GM12878 (cell line): Measurements from ENCODE around the gene IGF2R. TPM values are rescaled to one million over a fixed set of nuclear protein-coding genes. Genes with fewer than 3 reads are reported as not detected.

Experiments used
- BRCA1 ChIP-seq: IDR thresholded peaks from 2 replicates; pipeline ENCODE4 v1.6.1; 2011; ENCODE audit warnings: low read depth, low read length, improper control_type of control experiment
- CBX3 ChIP-seq: fragments of 200-600 bp; sonication (generic); IDR thresholded peaks from 2 replicates; pipeline ENCODE4 v1.6.1; 2016; ENCODE audit warnings: low read depth, borderline replicate concordance
- CEBPB ChIP-seq, 2 experiments: fragments of 150-350 bp in 1 of 2; IDR thresholded peaks; 2 replicates each; pipeline ENCODE4 v1.6.1; 2012 to 2014; ENCODE audit warnings: low read depth in 2 of 2, low read length in 2 of 2, borderline replicate concordance in 1 of 2, inconsistent platforms in 1 of 2
- CHD1 ChIP-seq: IDR thresholded peaks from 2 replicates; pipeline ENCODE4 v1.6.1; 2012; ENCODE audit warnings: low read depth, low read length, improper control_type of control experiment
- CREB1 ChIP-seq: IDR thresholded peaks from 2 replicates; pipeline ENCODE4 v1.6.1; 2012; ENCODE audit warnings: low read depth, mild to moderate bottlenecking, inconsistent platforms
- HCFC1 ChIP-seq: fragments of 150-350 bp; IDR thresholded peaks from 2 replicates; pipeline ENCODE4 v1.6.1; 2014; ENCODE audit warnings: low read length
- MXI1 ChIP-seq: fragments of 150-350 bp; IDR thresholded peaks from 2 replicates; pipeline ENCODE4 v1.6.1; 2011; ENCODE audit warnings: low read depth, mild to moderate bottlenecking, inconsistent platforms, low read length, improper control_type of control experiment
- NFYA ChIP-seq: IDR thresholded peaks from 2 replicates; pipeline ENCODE4 v1.6.1; 2011; ENCODE audit warnings: low read depth, mild to moderate bottlenecking, low read length, improper control_type of control experiment, borderline replicate concordance
- RB1 ChIP-seq: fragments of 450-650 bp; formaldehyde crosslinking; IDR thresholded peaks from 2 replicates; pipeline ENCODE4 v1.6.1; 2017; ENCODE audit warnings: mild to moderate bottlenecking, borderline replicate concordance
- RBBP5 ChIP-seq: fragments of 200-600 bp; sonication (generic); conservative IDR thresholded peaks from 2 replicates; pipeline ENCODE4 v1.6.1; 2016
- WRNIP1 ChIP-seq: IDR thresholded peaks from 2 replicates; pipeline ENCODE4 v1.6.1; 2011; ENCODE audit warnings: low read depth, low read length, improper control_type of control experiment, borderline replicate concordance
- ZNF274 ChIP-seq: IDR thresholded peaks from one replicate; pipeline ENCODE4 v1.8.0; 2011; ENCODE audit not compliant: insufficient read length, insufficient read depth
- polyA plus RNA-seq, 11 experiments: library from polyadenylated mRNA; depleted of rRNA in 4 of 11; unstranded in 6 of 11; stranded (reverse) in 5 of 11; fragments of >200 nt; fragmentation: Nextera tagmentation in 4 of 11; fragmentation: Illumina TruSeq in 1 of 11; extraction: Ambion mirVana in 4 of 11; extraction: Trizol in 1 of 11; gene quantifications; 1 replicate in 1 of 11; 2 replicates in 10 of 11; pipeline versions ENCODE4 v1.2.1 to v1.2.3, GENCODE V29; 2011 to 2016; ENCODE audit warnings: inconsistent platforms in 2 of 11, missing spikeins in 2 of 11, low read depth in 1 of 11
- total RNA-seq, 4 experiments: library from RNA; depleted of rRNA in 3 of 4; stranded (reverse); fragments of >200 nt in 3 of 4; fragmentation: Illumina TruSeq in 1 of 4; extraction: Trizol in 1 of 4; gene quantifications; 2 replicates each; pipeline versions ENCODE4 v1.2.1 to v1.2.3, GENCODE V29; 2013 to 2021
- TF ChIP-seq, protein P1 (sequence below): fragments of 450-650 bp; IDR thresholded peaks from 2 replicates; pipeline ENCODE4 v1.6.1; 2016; ENCODE audit warnings: mild to moderate bottlenecking
- TF ChIP-seq, protein P2 (sequence below): IDR thresholded peaks from 2 replicates; pipeline ENCODE4 v1.6.1; 2011; ENCODE audit warnings: low read depth, low read length, improper control_type of control experiment, borderline replicate concordance

Gene IGF2R
- total and polyA plus RNA-seq, 10 of the 15 experiments (the other 5 are each of a cell fraction or from before 2014, with no cell fraction given): 1.00 to 40.1 (median 16.8) TPM

GRCh38 chr6:159979136-159979874, 10.4 kb downstream of the IGF2R start (continued):
- no peak for TF ChIP-seq CBX3
- no peak for TF ChIP-seq HCFC1
- no peak for TF ChIP-seq ZNF274
- TF ChIP-seq, protein P1, sequence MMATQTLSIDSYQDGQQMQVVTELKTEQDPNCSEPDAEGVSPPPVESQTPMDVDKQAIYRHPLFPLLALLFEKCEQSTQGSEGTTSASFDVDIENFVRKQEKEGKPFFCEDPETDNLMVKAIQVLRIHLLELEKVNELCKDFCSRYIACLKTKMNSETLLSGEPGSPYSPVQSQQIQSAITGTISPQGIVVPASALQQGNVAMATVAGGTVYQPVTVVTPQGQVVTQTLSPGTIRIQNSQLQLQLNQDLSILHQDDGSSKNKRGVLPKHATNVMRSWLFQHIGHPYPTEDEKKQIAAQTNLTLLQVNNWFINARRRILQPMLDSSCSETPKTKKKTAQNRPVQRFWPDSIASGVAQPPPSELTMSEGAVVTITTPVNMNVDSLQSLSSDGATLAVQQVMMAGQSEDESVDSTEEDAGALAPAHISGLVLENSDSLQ: peak; percentile 94
- TF ChIP-seq NFYA: no peak
- no peak for TF ChIP-seq CEBPB (IDR thresholded peaks at IDR 0.05; ENCODE audit: borderline replicate concordance in 1 of 2, low read depth in 2 of 2, low read length in 2 of 2)
- TF ChIP-seq MXI1: peak; percentile 75
- TF ChIP-seq RBBP5: no peak
- TF ChIP-seq CHD1: no peak
- TF ChIP-seq, protein P2, sequence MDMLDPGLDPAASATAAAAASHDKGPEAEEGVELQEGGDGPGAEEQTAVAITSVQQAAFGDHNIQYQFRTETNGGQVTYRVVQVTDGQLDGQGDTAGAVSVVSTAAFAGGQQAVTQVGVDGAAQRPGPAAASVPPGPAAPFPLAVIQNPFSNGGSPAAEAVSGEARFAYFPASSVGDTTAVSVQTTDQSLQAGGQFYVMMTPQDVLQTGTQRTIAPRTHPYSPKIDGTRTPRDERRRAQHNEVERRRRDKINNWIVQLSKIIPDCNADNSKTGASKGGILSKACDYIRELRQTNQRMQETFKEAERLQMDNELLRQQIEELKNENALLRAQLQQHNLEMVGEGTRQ: no peak
- TF ChIP-seq RB1: no peak
- TF ChIP-seq CREB1: peak; percentile 22; the same call in 1 of the 2 replicates
- no peak for TF ChIP-seq BRCA1
- TF ChIP-seq WRNIP1: no peak
